IMR-90 (cell line): ENCODE data around the gene ZNF688. TPM values are rescaled to one million over a fixed set of nuclear protein-coding genes. Genes with fewer than 3 reads are reported as not detected.

Experiments
- ATAC-seq: fragments of 200-7000 bp; cut with Tn5 transposase; 2 replicates; pipeline ENCODE4 v1.9.1; 2020; ENCODE audit warnings: low read depth, mild to moderate bottlenecking, moderate library complexity
- BruUV-seq: library from RNA; stranded (reverse); fragments of 400-500 nt; replicated peaks from 2 replicates; lab custom pipeline; 2021; lab: Mats Ljungman, UMichigan
- CTCF ChIA-PET: fragments of 300-600 bp; formaldehyde crosslinking; extraction: SDS; loops from one replicate; lab custom pipeline; 2021; ENCODE audit warnings: antibody characterized with exemption; lab: Yijun Ruan, JAX
- POLR2A ChIA-PET: fragments of 300-600 bp; sonication (Branson Sonifier 250); formaldehyde crosslinking; loops from one replicate; lab custom pipeline; 2022; ENCODE audit warnings: antibody characterized with exemption; ENCODE audit not compliant: unreplicated experiment; lab: Charles Lee
- DNase-seq: peaks from one replicate; pipeline ENCODE4 v3.0.0; 2013
- H2AFZ ChIP-seq: replicated peaks from 2 replicates; pipeline ENCODE3; 2013; ENCODE audit warnings: low read length, mild to moderate bottlenecking; ENCODE audit not compliant: poor library complexity
- H2AK5ac ChIP-seq: 2 replicates; pipeline ENCODE4 v1.6.1; 2013; ENCODE audit warnings: low read depth, low read length, inconsistent platforms
- H2AK9ac ChIP-seq: replicated peaks from 2 replicates; pipeline ENCODE3; 2013; ENCODE audit warnings: mild to moderate bottlenecking, low read depth, low read length, moderate library complexity; ENCODE audit not compliant: poor library complexity
- H2BK120ac ChIP-seq: 2 replicates; pipeline ENCODE4 v1.6.1; 2013; ENCODE audit warnings: low read depth, low read length, inconsistent platforms
- H2BK15ac ChIP-seq: 3 replicates; pipeline ENCODE4 v1.6.1; 2013; ENCODE audit warnings: low read depth, low read length, inconsistent platforms
- H2BK20ac ChIP-seq: 2 replicates; pipeline ENCODE4 v1.6.1; 2013; ENCODE audit warnings: low read depth, mild to moderate bottlenecking, inconsistent platforms, low read length, moderate library complexity
- H2BK5ac ChIP-seq: 2 replicates; pipeline ENCODE4 v1.6.1; 2013; ENCODE audit warnings: mild to moderate bottlenecking, low read depth, low read length, inconsistent platforms; ENCODE audit not compliant: poor library complexity, severe bottlenecking
- H3K14ac ChIP-seq: replicated peaks from 2 replicates; pipeline ENCODE4 v1.6.1; 2013; ENCODE audit warnings: low read depth, low read length, inconsistent platforms
- H3K18ac ChIP-seq: 2 replicates; pipeline ENCODE4 v1.6.1; 2013; ENCODE audit warnings: low read depth, low read length, control low read depth
- H3K23ac ChIP-seq: 2 replicates; pipeline ENCODE4 v1.6.1; 2013; ENCODE audit warnings: low read depth, low read length, inconsistent platforms
- H3K27ac ChIP-seq: 2 replicates; pipeline ENCODE4 v1.5.1; 2013; ENCODE audit warnings: mild to moderate bottlenecking, control low read depth, low read length; ENCODE audit not compliant: insufficient read depth
- H3K27me3 ChIP-seq: 2 replicates; pipeline ENCODE4 v1.6.1; 2013; ENCODE audit warnings: low read length; ENCODE audit not compliant: control insufficient read depth, insufficient read depth
- H3K36me3 ChIP-seq: 2 replicates; pipeline ENCODE4 v1.6.1; 2013; ENCODE audit warnings: low read length, mixed read lengths; ENCODE audit not compliant: control insufficient read depth, insufficient read depth
- H3K4ac ChIP-seq: 2 replicates; pipeline ENCODE4 v1.6.1; 2013; ENCODE audit warnings: low read depth, low read length, inconsistent platforms
- H3K4me1 ChIP-seq: 2 replicates; pipeline ENCODE4 v1.6.1; 2013; ENCODE audit warnings: low read length, mixed read lengths; ENCODE audit not compliant: control insufficient read depth, insufficient read depth
- H3K4me2 ChIP-seq: 2 replicates; pipeline ENCODE4 v1.6.1; 2013; ENCODE audit warnings: low read depth, mild to moderate bottlenecking, control low read depth, low read length, moderate library complexity
- H3K4me3 ChIP-seq: 2 replicates; pipeline ENCODE4 v1.5.1; 2013; ENCODE audit warnings: low read depth, mild to moderate bottlenecking, control low read depth, low read length, moderate library complexity; ENCODE audit not compliant: insufficient read depth
- H3K56ac ChIP-seq: 2 replicates; pipeline ENCODE4 v1.6.1; 2013; ENCODE audit warnings: low read length, inconsistent platforms; ENCODE audit not compliant: insufficient read depth; ENCODE audit errors: extremely low read depth
- H3K79me1 ChIP-seq, 2 experiments: 2 replicates each; pipeline ENCODE4 v1.6.1; 2013; ENCODE audit warnings: low read length in 2 of 2, inconsistent platforms in 1 of 2, low read depth in 1 of 2
- H3K9ac ChIP-seq: 2 replicates; pipeline ENCODE4 v1.6.1; 2013; ENCODE audit warnings: low read depth, low read length, control low read depth
- H3K9me1 ChIP-seq: 2 replicates; pipeline ENCODE4 v1.6.1; 2013; ENCODE audit warnings: low read length, inconsistent platforms; ENCODE audit not compliant: insufficient read depth
- H3K9me3 ChIP-seq: 2 replicates; pipeline ENCODE4 v1.6.1; 2013; ENCODE audit warnings: low read length; ENCODE audit not compliant: control insufficient read depth, insufficient read depth
- H4K20me1 ChIP-seq: 2 replicates; pipeline ENCODE4 v1.6.1; 2013; ENCODE audit warnings: low read length, inconsistent platforms; ENCODE audit not compliant: insufficient read depth
- H4K5ac ChIP-seq: 2 replicates; pipeline ENCODE4 v1.6.1; 2013; ENCODE audit warnings: mild to moderate bottlenecking, low read depth, low read length, control low read depth
- H4K8ac ChIP-seq, 2 experiments: 2 replicates each; pipeline ENCODE4 v1.6.1; 2013; ENCODE audit warnings: low read depth in 2 of 2, low read length in 2 of 2, control low read depth in 1 of 2, inconsistent platforms in 1 of 2
- H4K91ac ChIP-seq: 2 replicates; pipeline ENCODE4 v1.6.1; 2013; ENCODE audit warnings: low read depth, low read length, inconsistent platforms; ENCODE audit not compliant: insufficient read depth
- BHLHE40 ChIP-seq: fragments of 150-350 bp; IDR thresholded peaks from 2 replicates; pipeline ENCODE4 v1.6.1; 2016; ENCODE audit warnings: mild to moderate bottlenecking, low read depth, low read length
- CEBPB ChIP-seq: IDR thresholded peaks from 2 replicates; pipeline ENCODE4 v1.6.1; 2012; ENCODE audit warnings: low read depth, low read length, improper control_type of control experiment
- CHD1 ChIP-seq: IDR thresholded peaks from 2 replicates; pipeline ENCODE4 v1.6.1; 2012; ENCODE audit warnings: low read depth, low read length, improper control_type of control experiment
- CTCF ChIP-seq: conservative IDR thresholded peaks from 2 replicates; pipeline ENCODE4 v1.5.1; 2012; ENCODE audit warnings: mild to moderate bottlenecking, low read depth, low read length, improper control_type of control experiment
- ELK1 ChIP-seq: fragments of 150-350 bp; IDR thresholded peaks from 2 replicates; pipeline ENCODE4 v1.6.1; 2016; ENCODE audit warnings: low read depth, mild to moderate bottlenecking, low read length, moderate library complexity, borderline replicate concordance
- FOS ChIP-seq: fragments of 150-350 bp; IDR thresholded peaks from 2 replicates; pipeline ENCODE4 v1.6.1; 2016; ENCODE audit warnings: low read depth, low read length
- MAFK ChIP-seq: IDR thresholded peaks from 2 replicates; pipeline ENCODE4 v1.6.1; 2012; ENCODE audit warnings: low read depth, low read length, improper control_type of control experiment
- MAZ ChIP-seq: IDR thresholded peaks from 2 replicates; pipeline ENCODE4 v1.6.1; 2012; ENCODE audit warnings: low read depth, mild to moderate bottlenecking, low read length, improper control_type of control experiment, moderate library complexity, borderline replicate concordance
- MXI1 ChIP-seq: IDR thresholded peaks from 2 replicates; pipeline ENCODE4 v1.6.1; 2012; ENCODE audit warnings: low read depth, mild to moderate bottlenecking, low read length, moderate library complexity, borderline replicate concordance
- NFE2L2 ChIP-seq: fragments of 150-350 bp; IDR thresholded peaks from 2 replicates; pipeline ENCODE4 v1.6.1; 2016; ENCODE audit warnings: low read depth, mild to moderate bottlenecking, low read length
- POLR2A ChIP-seq: IDR thresholded peaks from 2 replicates; pipeline ENCODE4 v1.6.1; 2012; ENCODE audit warnings: mild to moderate bottlenecking, low read depth, low read length
- RAD21 ChIP-seq: IDR thresholded peaks from 2 replicates; pipeline ENCODE4 v1.6.1; 2012; ENCODE audit warnings: low read length, improper control_type of control experiment
- RCOR1 ChIP-seq: IDR thresholded peaks from 2 replicates; pipeline ENCODE4 v1.6.1; 2012; ENCODE audit warnings: mild to moderate bottlenecking, low read length, improper control_type of control experiment; ENCODE audit not compliant: insufficient replicate concordance
- RFX5 ChIP-seq: IDR thresholded peaks from 2 replicates; pipeline ENCODE4 v1.8.0; 2012; ENCODE audit warnings: low read depth, mild to moderate bottlenecking, low read length, moderate library complexity
- SMC3 ChIP-seq: fragments of 150-350 bp; IDR thresholded peaks from 2 replicates; pipeline ENCODE4 v1.6.1; 2016; ENCODE audit warnings: low read depth, mild to moderate bottlenecking, antibody characterized with exemption, low read length, moderate library complexity
- USF2 ChIP-seq: fragments of 150-350 bp; IDR thresholded peaks from 2 replicates; pipeline ENCODE4 v1.6.1; 2017; ENCODE audit warnings: mild to moderate bottlenecking, antibody characterized with exemption, low read length, low read depth
- WGBS, 2 experiments: methylation state at CpG; one replicate each; pipeline versions ENCODE4 v1.1.5 to v1.1.7; 2013; ENCODE audit warnings: missing lambda C conversion rate in 2 of 2; ENCODE audit not compliant: insufficient read length in 1 of 2; ENCODE audit errors: extremely low coverage in 2 of 2; 5-methylcytosine and 5-hydroxymethylcytosine counted together
- dilution Hi-C: fragments of 300-500 bp; cut with HindIII; formaldehyde crosslinking; loops from one replicate; pipeline ENCODE4 v1.14.3; 2018; ENCODE audit warnings: low sequenced_read_pairs; ENCODE audit not compliant: unreplicated experiment
- in situ Hi-C: fragments of 300-500 bp; cut with MboI; formaldehyde crosslinking; loops from 3 replicates; pipeline ENCODE4 v1.14.3; 2019; ENCODE audit warnings: low sequenced_read_pairs, inconsistent platforms, mixed read lengths
- intact Hi-C: fragments of 100-400 bp; cut with micrococcal nuclease; formaldehyde crosslinking; loops from 2 replicates; pipeline ENCODE4 v1.10.0; 2022
- polyA plus RNA-seq, 3 experiments: library from polyadenylated mRNA; depleted of rRNA; stranded (reverse); fragments of >200 nt; gene quantifications; 2 replicates each; pipeline ENCODE4 v1.2.3, GENCODE V29; 2012; ENCODE audit warnings: low replicate concordance in 1 of 3
- total RNA-seq: library from RNA; depleted of rRNA; stranded (reverse); fragments of >200 nt; gene quantifications from 2 replicates; pipeline ENCODE4 v1.2.3, GENCODE V29; 2012

Gene ZNF688
- total and polyA plus RNA-seq, 2 of the 4 experiments (the other 2 are of a cell fraction): 1.8 to 3.7 TPM

- H4K91ac ChIP-seq: no peak overlapping the region
- H2BK20ac ChIP-seq: no peak overlapping the region
- H2AK9ac ChIP-seq: no peak overlapping the region
- CTCF ChIA-PET: no interaction called here
- ATAC-seq (no peak), DNase-seq (no peak)
- no peak overlapping the region for H2BK15ac ChIP-seq
- no TSS peak for BruUV-seq
- intact Hi-C loops: no loop called here
- H3K9ac ChIP-seq: no peak overlapping the region
- POLR2A ChIA-PET: no interaction called here
- no peak overlapping the region for H4K5ac ChIP-seq
- 39% methylated on average over 2 of the region's 7 CpGs; no CpG with 5 or more reads in 1 of the 2 experiments for WGBS, 2 experiments
- H4K8ac ChIP-seq: no peak overlapping the region
- TF ChIP-seq CHD1 (no peak), SMC3 (no peak), CEBPB (no peak), NFE2L2 (no peak), CTCF (no peak), BHLHE40 (no peak), RAD21 (no peak), MAZ (no peak), RFX5 (no peak), FOS (no peak), MAFK (no peak), MXI1 (no peak), ELK1 (no peak), POLR2A (no peak), USF2 (no peak), RCOR1 (no peak)
- no peak overlapping the region for H2AFZ ChIP-seq
- no peak overlapping the region for H3K4ac ChIP-seq
- H3K23ac ChIP-seq: no peak overlapping the region
- H2AK5ac ChIP-seq: no peak overlapping the region
- H3K36me3 ChIP-seq: no peaks in the 10 kb centered on the region
- H3K9me1 ChIP-seq: no peaks in the 10 kb centered on the region
- H3K4me2 ChIP-seq: no peak overlapping the region
- H3K14ac ChIP-seq: no peak overlapping the region
- no peaks in the 10 kb centered on the region for H3K9me3 ChIP-seq
- no peak overlapping the region for H2BK5ac ChIP-seq
- dilution Hi-C loops: no loop called here
- H3K27me3 ChIP-seq: peaks cover 6% of the 10 kb centered on the region; the same call in 1 of the 2 replicates
- no peak overlapping the region for H3K56ac ChIP-seq
- in situ Hi-C loops: no loop called here
- H2BK120ac ChIP-seq: no peak overlapping the region
- no peaks in the 10 kb centered on the region for H4K20me1 ChIP-seq
- H3K4me3 ChIP-seq: no peak overlapping the region
- peaks cover 5% of the 10 kb centered on the region; the same call in 1 of the 2 replicates for H3K4me1 ChIP-seq
- H3K18ac ChIP-seq: no peak overlapping the region
- peaks cover 0 to 9% of the 10 kb centered on the region in 2 experiments; a peak in 3 of 4 replicates for H3K79me1 ChIP-seq
- H3K27ac ChIP-seq: no peak overlapping the region
Measured at GRCh38 chr16:30565526-30565925, 6.0 kb downstream of the ZNF688 start.
